Smooth muscle cell (in vitro differentiated cells): ENCODE results near the gene SEPTIN3. TPM values are rescaled to one million over a fixed set of nuclear protein-coding genes. Genes with fewer than 3 reads are reported as not detected.
A peak's percentile ranks its signal among the peaks of the same experiment; 100 is the strongest.

Source experiments
- DNase-seq: peaks from one replicate; lab custom pipeline; 2025; ENCODE audit not compliant: unreplicated experiment; lab: John Stamatoyannopoulos, UW
- H2AFZ ChIP-seq: fragments of 200-600 bp; sonication (generic); 2 replicates; pipeline ENCODE4 v1.6.0; 2016; ENCODE audit warnings: antibody characterized with exemption, low read depth, mild to moderate bottlenecking
- H3F3A ChIP-seq: fragments of 200-600 bp; sonication (generic); 2 replicates; pipeline ENCODE4 v1.6.0; 2017; ENCODE audit warnings: antibody characterized with exemption, low read depth
- H3K27ac ChIP-seq: fragments of 200-600 bp; sonication (generic); 2 replicates; pipeline ENCODE4 v1.5.1; 2016; ENCODE audit warnings: low read depth, mild to moderate bottlenecking
- H3K27me3 ChIP-seq: fragments of 200-600 bp; sonication (generic); 2 replicates; pipeline ENCODE4 v1.6.1; 2016; ENCODE audit warnings: low read depth, mild to moderate bottlenecking
- H3K36me3 ChIP-seq: fragments of 200-600 bp; sonication (generic); 2 replicates; pipeline ENCODE4 v1.5.1; 2016; ENCODE audit warnings: low read depth
- H3K4me1 ChIP-seq: fragments of 200-600 bp; sonication (generic); 2 replicates; pipeline ENCODE4 v1.5.1; 2016; ENCODE audit warnings: low read depth
- H3K4me2 ChIP-seq: fragments of 200-600 bp; sonication (generic); 2 replicates; pipeline ENCODE4 v1.6.0; 2016; ENCODE audit warnings: mild to moderate bottlenecking
- H3K4me3 ChIP-seq: fragments of 200-600 bp; sonication (generic); 2 replicates; pipeline ENCODE4 v1.5.1; 2016; ENCODE audit warnings: mild to moderate bottlenecking
- H3K79me2 ChIP-seq: fragments of 200-600 bp; sonication (generic); 2 replicates; pipeline ENCODE4 v1.6.0; 2016; ENCODE audit warnings: low read depth, mild to moderate bottlenecking
- H3K9ac ChIP-seq: fragments of 200-600 bp; sonication (generic); 2 replicates; pipeline ENCODE4 v1.6.0; 2016; ENCODE audit warnings: low read depth
- H3K9me3 ChIP-seq: fragments of 200-600 bp; sonication (generic); replicated peaks from 2 replicates; pipeline ENCODE4 v1.5.1; 2016; ENCODE audit warnings: low read depth
- H4K20me1 ChIP-seq: fragments of 200-600 bp; sonication (generic); 2 replicates; pipeline ENCODE4 v1.6.0; 2016; ENCODE audit warnings: low read depth
- WGBS: methylation state at CpG from one replicate; pipeline ENCODE4 v1.1.7; 2016; ENCODE audit warnings: low lambda C conversion rate; 5-methylcytosine and 5-hydroxymethylcytosine counted together
- polyA plus RNA-seq: library from polyadenylated mRNA; unstranded; fragments of >200 nt; fragmentation: Nextera tagmentation; extraction: Ambion mirVana; gene quantifications from 2 replicates; pipeline ENCODE4 v1.2.1, GENCODE V29; 2016
- total RNA-seq: library from RNA; depleted of rRNA; stranded (reverse); fragments of >200 nt; gene quantifications from 2 replicates; pipeline ENCODE4 v1.2.3, GENCODE V29; 2014
- TF ChIP-seq, protein P1 (sequence below): fragments of 200-600 bp; sonication (generic); IDR thresholded peaks from 2 replicates; pipeline ENCODE4 v1.5.1; 2017; ENCODE audit warnings: borderline replicate concordance, mild to moderate bottlenecking, antibody characterized with exemption; ENCODE audit not compliant: insufficient read depth, poor library complexity, severe bottlenecking

Gene SEPTIN3
- total and polyA plus RNA-seq, 2 experiments from 2014 or later = 0.99 to 1.1 TPM

DNA sequence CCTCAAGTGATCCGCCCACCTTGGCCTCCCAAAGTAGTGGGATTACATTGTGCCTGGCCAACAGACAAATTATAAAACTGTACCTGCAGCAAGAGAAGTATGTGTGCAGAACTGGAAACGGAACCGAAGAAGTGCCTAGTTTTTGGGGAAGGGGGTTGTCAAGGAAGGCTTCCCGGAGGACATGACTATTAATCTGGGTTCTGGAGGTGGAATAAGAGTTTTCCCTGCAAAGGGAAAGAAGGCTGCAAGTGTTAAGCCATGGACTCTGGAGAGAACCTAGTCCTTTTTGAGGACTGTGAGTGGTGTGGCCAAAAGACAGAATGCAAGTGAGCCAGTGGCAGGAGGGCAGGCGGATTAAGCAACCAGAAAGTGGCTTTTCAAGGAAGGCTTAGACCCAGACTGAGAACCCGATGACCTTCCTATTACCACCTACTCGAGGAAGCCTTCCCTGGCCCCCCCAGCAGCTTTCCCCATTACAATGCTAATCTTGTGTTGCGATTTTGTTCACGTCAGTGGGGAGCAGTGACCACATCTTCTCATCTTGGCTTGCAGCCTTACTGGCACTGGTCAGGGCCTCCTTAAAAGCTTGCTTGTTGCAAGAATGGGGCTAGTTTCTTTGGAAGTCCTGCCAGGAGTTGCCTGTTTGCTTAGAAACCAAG, 5.7 kb upstream of the SEPTIN3 start:
- Histone ChIP-seq H2AFZ (no peak overlapping the region), H3K36me3 (no peaks in the 10 kb centered on the region), H3K9me3 (no peaks in the 10 kb centered on the region), H3K27me3 (no peaks in the 10 kb centered on the region), H4K20me1 (no peaks in the 10 kb centered on the region), H3K27ac (no peak overlapping the region), H3K79me2 (no peaks in the 10 kb centered on the region), H3K9ac (no peak overlapping the region), H3F3A (no peaks in the 10 kb centered on the region), H3K4me2 (no peak overlapping the region), H3K4me3 (no peak overlapping the region), H3K4me1 (peaks cover 7% of the 10 kb centered on the region)
- 79% methylated on average over 9 of the region's 9 CpGs for WGBS
- TF ChIP-seq, protein P1, sequence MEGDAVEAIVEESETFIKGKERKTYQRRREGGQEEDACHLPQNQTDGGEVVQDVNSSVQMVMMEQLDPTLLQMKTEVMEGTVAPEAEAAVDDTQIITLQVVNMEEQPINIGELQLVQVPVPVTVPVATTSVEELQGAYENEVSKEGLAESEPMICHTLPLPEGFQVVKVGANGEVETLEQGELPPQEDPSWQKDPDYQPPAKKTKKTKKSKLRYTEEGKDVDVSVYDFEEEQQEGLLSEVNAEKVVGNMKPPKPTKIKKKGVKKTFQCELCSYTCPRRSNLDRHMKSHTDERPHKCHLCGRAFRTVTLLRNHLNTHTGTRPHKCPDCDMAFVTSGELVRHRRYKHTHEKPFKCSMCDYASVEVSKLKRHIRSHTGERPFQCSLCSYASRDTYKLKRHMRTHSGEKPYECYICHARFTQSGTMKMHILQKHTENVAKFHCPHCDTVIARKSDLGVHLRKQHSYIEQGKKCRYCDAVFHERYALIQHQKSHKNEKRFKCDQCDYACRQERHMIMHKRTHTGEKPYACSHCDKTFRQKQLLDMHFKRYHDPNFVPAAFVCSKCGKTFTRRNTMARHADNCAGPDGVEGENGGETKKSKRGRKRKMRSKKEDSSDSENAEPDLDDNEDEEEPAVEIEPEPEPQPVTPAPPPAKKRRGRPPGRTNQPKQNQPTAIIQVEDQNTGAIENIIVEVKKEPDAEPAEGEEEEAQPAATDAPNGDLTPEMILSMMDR = no peak
- no peak for DNase-seq

DNA sequence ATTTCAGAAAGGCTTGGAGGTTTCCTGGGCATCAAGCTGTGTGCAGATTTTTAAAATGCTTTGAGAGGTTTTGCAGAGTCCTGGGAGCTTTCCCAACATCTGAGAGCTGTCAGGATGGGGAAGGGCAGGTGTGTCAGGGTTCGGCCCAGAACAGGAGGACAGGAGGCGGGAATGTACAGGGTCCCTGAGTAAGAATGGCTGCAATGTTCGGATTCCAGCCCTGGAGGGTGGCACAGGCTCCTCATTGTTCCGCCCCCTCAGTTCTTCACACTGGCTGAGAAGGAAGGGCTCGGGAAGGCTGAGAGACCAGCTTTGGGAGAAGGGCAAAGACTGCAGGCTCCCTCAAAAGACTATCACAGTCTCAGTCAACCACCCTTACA, 5.1 kb upstream of the SEPTIN3 start:
- no peaks in the 10 kb centered on the region for H3K79me2 ChIP-seq
- no peak for DNase-seq
- H3K9ac ChIP-seq = no peak overlapping the region
- H3F3A ChIP-seq = no peaks in the 10 kb centered on the region
- no peak overlapping the region for H3K4me3 ChIP-seq
- no peaks in the 10 kb centered on the region for H3K27me3 ChIP-seq
- WGBS = 78% methylated on average over 5 of the region's 5 CpGs
- H3K9me3 ChIP-seq = no peaks in the 10 kb centered on the region
- TF ChIP-seq, protein P1 = no peak
- no peak overlapping the region for H2AFZ ChIP-seq
- H3K4me2 ChIP-seq = no peak overlapping the region
- no peaks in the 10 kb centered on the region for H3K36me3 ChIP-seq
- no peaks in the 10 kb centered on the region for H4K20me1 ChIP-seq
- H3K27ac ChIP-seq = no peak overlapping the region
- peaks cover 7% of the 10 kb centered on the region for H3K4me1 ChIP-seq

DNA sequence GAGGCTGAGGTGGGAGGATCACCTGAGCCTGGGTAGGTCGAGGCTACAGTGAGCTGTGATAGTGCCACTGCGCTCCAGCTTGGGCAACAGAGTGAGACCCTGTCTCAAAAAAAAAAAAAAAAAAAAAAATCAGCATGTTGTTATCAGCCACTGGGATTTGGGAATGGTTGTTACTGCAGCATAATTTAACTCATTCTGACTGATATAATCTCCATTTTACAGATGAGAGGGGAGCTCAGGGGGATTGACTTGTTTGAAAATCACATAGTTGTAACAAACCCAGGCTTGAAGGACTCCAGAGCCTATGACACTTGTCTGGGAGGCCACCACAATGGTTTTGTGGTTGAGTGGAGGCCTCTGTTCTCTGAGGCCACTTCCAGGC, 3.0 kb upstream of the SEPTIN3 start:
- no peaks in the 10 kb centered on the region for H3F3A ChIP-seq
- H3K36me3 ChIP-seq = no peaks in the 10 kb centered on the region
- WGBS = 95% methylated on average over 2 of the region's 2 CpGs
- H4K20me1 ChIP-seq = no peaks in the 10 kb centered on the region
- DNase-seq = no peak
- no peak overlapping the region for H3K27ac ChIP-seq
- no peak overlapping the region for H2AFZ ChIP-seq
- no peaks in the 10 kb centered on the region for H3K27me3 ChIP-seq
- peaks cover 7% of the 10 kb centered on the region for H3K4me1 ChIP-seq
- no peaks in the 10 kb centered on the region for H3K79me2 ChIP-seq
- no peak overlapping the region for H3K4me3 ChIP-seq
- no peak overlapping the region for H3K4me2 ChIP-seq
- no peak overlapping the region for H3K9ac ChIP-seq
- TF ChIP-seq, protein P1 = no peak
- H3K9me3 ChIP-seq = no peaks in the 10 kb centered on the region

DNA sequence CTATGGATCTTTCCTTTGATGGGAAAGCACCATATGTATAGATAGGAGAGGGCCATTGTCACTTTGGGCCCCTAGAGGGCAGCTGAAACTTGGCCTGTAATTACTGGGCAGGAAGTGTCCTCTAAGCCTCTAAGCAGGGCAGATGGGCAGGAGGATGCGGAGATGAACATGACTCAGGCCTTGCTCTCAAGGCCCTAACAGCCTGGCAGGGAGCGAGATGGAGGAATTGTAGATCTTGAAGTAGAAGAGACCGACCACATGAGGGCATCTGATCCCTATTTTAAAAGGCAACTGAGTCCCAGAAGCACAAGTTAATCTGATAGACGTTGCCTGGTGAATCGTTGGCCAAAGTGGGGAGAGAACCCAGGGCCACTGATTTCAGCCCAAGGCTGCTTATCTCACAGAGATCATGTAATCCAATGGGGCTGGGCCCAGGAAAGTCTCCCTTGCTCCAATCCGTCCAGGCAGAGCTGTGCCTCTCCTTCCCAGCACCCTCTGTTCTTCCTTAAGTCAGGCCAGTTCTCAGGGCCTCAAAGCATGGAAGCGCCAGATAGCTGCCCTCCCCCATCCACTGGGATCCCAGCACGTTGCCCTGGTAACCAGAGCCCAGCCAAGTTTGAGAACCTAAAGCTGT, 2.5 kb upstream of the SEPTIN3 start:
- no peaks in the 10 kb centered on the region for H4K20me1 ChIP-seq
- no peak overlapping the region for H3K9ac ChIP-seq
- DNase-seq = no peak
- TF ChIP-seq, protein P1 = peak; percentile 33
- peaks cover 7% of the 10 kb centered on the region for H3K4me1 ChIP-seq
- H3K9me3 ChIP-seq = no peaks in the 10 kb centered on the region
- H3K4me3 ChIP-seq = no peak overlapping the region
- H3K4me2 ChIP-seq = no peak overlapping the region
- H3K27me3 ChIP-seq = no peaks in the 10 kb centered on the region
- WGBS = 19% methylated on average over 8 of the region's 8 CpGs
- no peak overlapping the region for H3K27ac ChIP-seq
- H3F3A ChIP-seq = no peaks in the 10 kb centered on the region
- H2AFZ ChIP-seq = no peak overlapping the region
- H3K36me3 ChIP-seq = no peaks in the 10 kb centered on the region
- H3K79me2 ChIP-seq = no peaks in the 10 kb centered on the region
